ENCODE results near the gene FOXO1.

DNA sequence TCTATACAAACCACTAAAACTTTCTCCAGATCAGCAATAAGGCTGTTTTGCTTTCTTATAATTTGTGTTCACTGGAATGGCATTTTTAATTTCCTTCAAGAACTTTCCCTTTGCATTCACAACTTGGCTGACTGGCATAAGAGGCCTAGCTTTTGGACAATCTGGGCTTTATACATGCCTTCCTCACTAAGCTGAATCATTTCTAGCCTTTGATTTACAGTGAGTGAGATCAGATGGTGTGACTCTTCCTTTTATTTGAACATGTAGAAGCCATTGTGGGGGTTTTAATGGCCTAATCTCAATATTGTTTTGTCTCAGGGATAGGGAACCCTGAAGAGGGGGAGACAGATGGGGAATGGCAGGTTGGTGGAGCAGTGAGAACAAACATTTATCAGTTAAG lies 82.7 kb downstream of the FOXO1 start:
- TF ChIP-seq, protein P1, sequence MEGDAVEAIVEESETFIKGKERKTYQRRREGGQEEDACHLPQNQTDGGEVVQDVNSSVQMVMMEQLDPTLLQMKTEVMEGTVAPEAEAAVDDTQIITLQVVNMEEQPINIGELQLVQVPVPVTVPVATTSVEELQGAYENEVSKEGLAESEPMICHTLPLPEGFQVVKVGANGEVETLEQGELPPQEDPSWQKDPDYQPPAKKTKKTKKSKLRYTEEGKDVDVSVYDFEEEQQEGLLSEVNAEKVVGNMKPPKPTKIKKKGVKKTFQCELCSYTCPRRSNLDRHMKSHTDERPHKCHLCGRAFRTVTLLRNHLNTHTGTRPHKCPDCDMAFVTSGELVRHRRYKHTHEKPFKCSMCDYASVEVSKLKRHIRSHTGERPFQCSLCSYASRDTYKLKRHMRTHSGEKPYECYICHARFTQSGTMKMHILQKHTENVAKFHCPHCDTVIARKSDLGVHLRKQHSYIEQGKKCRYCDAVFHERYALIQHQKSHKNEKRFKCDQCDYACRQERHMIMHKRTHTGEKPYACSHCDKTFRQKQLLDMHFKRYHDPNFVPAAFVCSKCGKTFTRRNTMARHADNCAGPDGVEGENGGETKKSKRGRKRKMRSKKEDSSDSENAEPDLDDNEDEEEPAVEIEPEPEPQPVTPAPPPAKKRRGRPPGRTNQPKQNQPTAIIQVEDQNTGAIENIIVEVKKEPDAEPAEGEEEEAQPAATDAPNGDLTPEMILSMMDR (conservative IDR thresholded peaks at IDR 0.05), result no peak
- TF ChIP-seq EZH2 (IDR thresholded peaks at IDR 0.05; ENCODE audit: low read depth), result no peak
